K562 (cell line): ENCODE results near the gene WFIKKN1. TPM values are rescaled to one million over a fixed set of nuclear protein-coding genes. Genes with fewer than 3 reads are reported as not detected.
A peak's percentile ranks its signal among the peaks of the same experiment; 100 is the strongest.

Experiments
- ATAC-seq: fragments of 200-7000 bp; cut with Tn5 transposase; 3 replicates; pipeline ENCODE4 v1.9.1; 2020; ENCODE audit warnings: moderate library complexity
- BruUV-seq: library from RNA; stranded (reverse); fragments of 400-500 nt; replicated peaks from 2 replicates; lab custom pipeline; 2021; lab: Mats Ljungman, UMichigan
- CTCF ChIA-PET: fragments of 300-600 bp; formaldehyde crosslinking; extraction: SDS; loops from one replicate; lab custom pipeline; 2021; ENCODE audit warnings: low intra/inter-chr PET ratio; lab: Yijun Ruan, JAX
- POLR2A ChIA-PET: fragments of 300-600, 350-650 bp; sonication (Branson Sonifier 250); formaldehyde crosslinking; extraction: SDS; loops from one replicate; lab custom pipeline; 2021; ENCODE audit warnings: antibody characterized with exemption, inconsistent platforms; lab: Yijun Ruan, JAX
- DNase-seq, 4 experiments: peaks; one replicate each; pipeline versions ENCODE4 v3.0.0 to v3.0.0-alpha.2; 2011 to 2018; ENCODE audit warnings: low spot score in 3 of 4, mixed read lengths in 3 of 4; ENCODE audit errors: extremely low read depth in 1 of 4
- FAIRE-seq: peaks from 2 replicates; lab custom pipeline; 2011; peaks lifted over from hg19 to GRCh38; lab: Jason Lieb, UNC
- H2AFZ ChIP-seq: 2 replicates; pipeline ENCODE4 v1.6.0; 2011; ENCODE audit warnings: low read depth, low read length, control low read depth, inconsistent platforms
- H3K27ac ChIP-seq: fragments of 200-600 bp; 3 replicates; pipeline ENCODE4 v1.8.0; 2011; ENCODE audit warnings: low read depth, mild to moderate bottlenecking, control low read depth, inconsistent platforms, low read length, moderate library complexity, mixed read lengths; ENCODE audit errors: extremely low read depth
- H3K27me3 ChIP-seq, 2 experiments: fragments of 300-600 bp in 1 of 2; 2 replicates in 1 of 2; 3 replicates in 1 of 2; pipeline versions ENCODE4 v1.6.0 to v1.8.0; 2011; ENCODE audit warnings: inconsistent platforms in 2 of 2, low read length in 2 of 2, mild to moderate bottlenecking in 1 of 2, mixed read lengths in 1 of 2, moderate library complexity in 1 of 2; ENCODE audit not compliant: control insufficient read depth in 2 of 2, insufficient read depth in 2 of 2
- H3K36me3 ChIP-seq: fragments of 300-600 bp; 3 replicates; pipeline ENCODE4 v1.8.0; 2011; ENCODE audit warnings: mild to moderate bottlenecking, low read length, inconsistent platforms; ENCODE audit not compliant: control insufficient read depth, insufficient read depth
- H3K4me1 ChIP-seq, 2 experiments: fragments of 200-600 bp in 1 of 2; replicated peaks in 1 of 2; 2 replicates in 1 of 2; 3 replicates in 1 of 2; pipeline versions ENCODE4 v1.5.1 to v1.8.0; 2011; ENCODE audit warnings: inconsistent platforms in 2 of 2, low read length in 2 of 2, mild to moderate bottlenecking in 1 of 2, mixed read lengths in 1 of 2, moderate library complexity in 1 of 2; ENCODE audit not compliant: control insufficient read depth in 2 of 2, insufficient read depth in 2 of 2
- H3K4me2 ChIP-seq: 2 replicates; pipeline ENCODE4 v1.6.1; 2011; ENCODE audit warnings: low read length, control low read depth, inconsistent platforms, mixed read lengths; ENCODE audit not compliant: insufficient read depth
- H3K4me3 ChIP-seq: fragments of 200-600 bp; sonication (generic), shearing (Covaris generic); 2 replicates; pipeline ENCODE4 v1.5.1; 2016; ENCODE audit warnings: control low read depth, inconsistent platforms
- H3K79me2 ChIP-seq: fragments of 200-600 bp; 3 replicates; pipeline ENCODE4 v1.8.0; 2011; ENCODE audit warnings: low read length, inconsistent platforms; ENCODE audit not compliant: control insufficient read depth, insufficient read depth
- H3K9ac ChIP-seq, 2 experiments: 2 replicates each; pipeline versions ENCODE4 v1.6.0 to v1.6.1; 2011; ENCODE audit warnings: low read depth in 2 of 2, low read length in 2 of 2, control low read depth in 1 of 2, inconsistent platforms in 1 of 2, mild to moderate bottlenecking in 1 of 2, mixed read lengths in 1 of 2; ENCODE audit not compliant: insufficient read depth in 1 of 2
- H3K9me1 ChIP-seq: one replicate; pipeline ENCODE4 v1.6.0; 2011; ENCODE audit warnings: inconsistent platforms, mild to moderate bottlenecking, low read length, moderate library complexity; ENCODE audit not compliant: control insufficient read depth, insufficient read depth
- H3K9me3 ChIP-seq: replicated peaks from 2 replicates; pipeline ENCODE4 v1.5.1; 2011; ENCODE audit warnings: low read depth, low read length, inconsistent platforms; ENCODE audit not compliant: control insufficient read depth, insufficient read depth
- H4K20me1 ChIP-seq: replicated peaks from 2 replicates; pipeline ENCODE4 v1.6.1; 2011; ENCODE audit warnings: low read length, inconsistent platforms, mixed read lengths; ENCODE audit not compliant: control insufficient read depth, insufficient read depth
- CTBP1 ChIP-seq: fragments of 450-650 bp; IDR thresholded peaks from 2 replicates; pipeline ENCODE4 v1.6.1; 2016; ENCODE audit warnings: borderline replicate concordance
- DPF2 ChIP-seq: fragments of 450-650 bp; IDR thresholded peaks from 2 replicates; pipeline ENCODE4 v1.6.1; 2016
- E2F8 ChIP-seq: fragments of 450-650 bp; IDR thresholded peaks from 2 replicates; pipeline ENCODE4 v1.7.1; 2018; ENCODE audit warnings: mild to moderate bottlenecking, low read depth; ENCODE audit not compliant: partially characterized antibody
- NCOA2 ChIP-seq, 2 experiments: fragments of 450-650 bp; IDR thresholded peaks; 2 replicates each; pipeline ENCODE4 v1.6.1; 2018; ENCODE audit warnings: mild to moderate bottlenecking in 2 of 2, moderate library complexity in 1 of 2; ENCODE audit not compliant: partially characterized antibody in 2 of 2
- RBFOX2 ChIP-seq: fragments of 200-400 bp; formaldehyde crosslinking; IDR thresholded peaks from 2 replicates; pipeline ENCODE4 v1.6.1; 2017; ENCODE audit warnings: low read depth, mild to moderate bottlenecking, low read length, moderate library complexity
- SPI1 ChIP-seq: IDR thresholded peaks from 2 replicates; pipeline ENCODE4 v1.6.1; 2011; ENCODE audit warnings: low read depth, low read length, control low read depth, borderline replicate concordance
- TAF15 ChIP-seq: fragments of 200-400 bp; formaldehyde crosslinking; IDR thresholded peaks from 2 replicates; pipeline ENCODE4 v1.6.1; 2017; ENCODE audit warnings: mild to moderate bottlenecking, low read depth, low read length, moderate library complexity
- VEZF1 ChIP-seq: fragments of 200-800 bp; sonication (Bioruptor generic); IDR thresholded peaks from 2 replicates; pipeline ENCODE4 v1.6.1; 2017; ENCODE audit warnings: missing genetic modification characterization, missing compliant biosample characterization
- ZKSCAN8 ChIP-seq: fragments of 200-800 bp; sonication (Bioruptor generic); IDR thresholded peaks from 2 replicates; pipeline ENCODE4 v1.6.1; 2016; ENCODE audit warnings: missing genetic modification characterization, missing compliant biosample characterization
- ZNF280A ChIP-seq: fragments of 450-650 bp; IDR thresholded peaks from 2 replicates; pipeline ENCODE4 v1.6.1; 2018; ENCODE audit warnings: mild to moderate bottlenecking, low read depth; ENCODE audit not compliant: partially characterized antibody
- ZNF384 ChIP-seq: IDR thresholded peaks from 2 replicates; pipeline ENCODE4 v1.6.1; 2012; ENCODE audit warnings: low read depth, low read length, improper control_type of control experiment
- WGBS: fragments of 100-300 bp; shearing (Covaris generic); methylation state at CpG from one replicate; pipeline ENCODE4 v1.1.6; 2016; ENCODE audit warnings: low coverage, mixed read lengths; ENCODE audit not compliant: insufficient coverage; ENCODE audit errors: missing lambda C conversion rate; 5-methylcytosine and 5-hydroxymethylcytosine counted together
- in situ Hi-C: fragments of 300-500 bp; cut with MboI; formaldehyde crosslinking; loops from 4 replicates; pipeline ENCODE4 v1.15.0; 2018; ENCODE audit warnings: inconsistent platforms, mixed read lengths
- intact Hi-C: fragments of 100-400 bp; cut with micrococcal nuclease; formaldehyde crosslinking; loops from 2 replicates; pipeline ENCODE4 v1.14.2; 2022
- polyA plus RNA-seq, 8 experiments: library from polyadenylated mRNA; depleted of rRNA in 4 of 8; stranded (reverse) in 5 of 8; unstranded in 3 of 8; fragments of >200 nt; fragmentation: Nextera tagmentation in 2 of 8; fragmentation: Illumina TruSeq in 1 of 8; extraction: Ambion mirVana in 2 of 8; extraction: Trizol in 1 of 8; gene quantifications; 2 replicates each; pipeline versions ENCODE4 v1.2.1 to v1.2.3, GENCODE V29; 2011 to 2014; ENCODE audit warnings: inconsistent platforms in 1 of 8, missing spikeins in 1 of 8
- total RNA-seq, 7 experiments: library from RNA; depleted of rRNA in 6 of 7; stranded (reverse); fragments of >200 nt in 6 of 7; fragmentation: Illumina TruSeq in 2 of 7; extraction: Trizol in 2 of 7; gene quantifications; 2 replicates each; pipeline versions ENCODE4 v1.2.1 to v1.2.3, GENCODE V29; 2011 to 2021; ENCODE audit warnings: low replicate concordance in 1 of 7

WFIKKN1 gene
- total and polyA plus RNA-seq, 9 of the 15 experiments (the other 6 are each of a cell fraction or from before 2014, with no cell fraction given) = 0.14 to 1.1 (median 0.50) TPM; not detected in 4

DNA sequence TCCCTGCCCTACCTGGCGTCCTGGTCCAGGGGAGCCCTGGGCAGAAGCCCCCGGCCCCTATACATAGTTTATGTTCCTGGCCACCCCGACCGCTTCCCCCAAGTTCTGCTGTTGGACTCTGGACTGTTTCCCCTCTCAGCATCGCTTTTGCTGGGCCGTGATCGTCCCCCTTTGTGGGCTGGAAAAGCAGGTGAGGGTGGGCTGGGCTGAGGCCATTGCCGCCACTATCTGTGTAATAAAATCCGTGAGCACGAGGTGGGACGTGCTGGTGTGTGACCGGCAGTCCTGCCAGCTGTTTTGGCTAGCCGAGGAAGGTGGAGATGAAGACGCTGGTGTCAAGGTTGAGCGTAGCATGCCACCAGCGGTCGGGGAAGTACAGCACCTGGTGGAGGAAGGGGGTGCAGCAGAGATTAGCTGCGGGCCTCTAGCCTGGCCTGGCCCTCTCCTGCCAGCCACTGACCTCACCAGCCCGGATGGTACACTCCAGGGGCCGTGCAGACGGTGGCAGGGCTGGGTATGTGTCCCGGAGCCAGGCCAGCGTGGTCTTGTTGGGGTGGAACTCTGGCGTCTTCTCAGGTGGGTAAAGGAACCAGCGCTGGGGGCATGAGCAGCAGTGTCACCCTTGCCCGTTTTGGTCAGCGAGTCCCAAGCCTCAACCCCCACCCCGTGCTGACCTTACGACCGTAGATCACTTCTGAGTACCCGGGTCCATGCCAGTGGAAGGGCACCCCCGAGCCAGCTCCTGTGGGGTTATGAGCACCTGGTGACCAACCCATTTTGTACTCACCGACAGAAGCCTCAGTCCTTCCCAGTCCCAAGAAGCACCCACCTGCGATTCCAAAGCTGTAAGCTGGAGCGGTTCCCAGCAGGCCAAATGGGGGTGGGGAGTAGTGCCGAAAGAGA, 52.0 kb downstream of the WFIKKN1 start (continued):
- TF ChIP-seq ZNF280A = no peak
- TF ChIP-seq RBFOX2 = peak; percentile 13

DNA sequence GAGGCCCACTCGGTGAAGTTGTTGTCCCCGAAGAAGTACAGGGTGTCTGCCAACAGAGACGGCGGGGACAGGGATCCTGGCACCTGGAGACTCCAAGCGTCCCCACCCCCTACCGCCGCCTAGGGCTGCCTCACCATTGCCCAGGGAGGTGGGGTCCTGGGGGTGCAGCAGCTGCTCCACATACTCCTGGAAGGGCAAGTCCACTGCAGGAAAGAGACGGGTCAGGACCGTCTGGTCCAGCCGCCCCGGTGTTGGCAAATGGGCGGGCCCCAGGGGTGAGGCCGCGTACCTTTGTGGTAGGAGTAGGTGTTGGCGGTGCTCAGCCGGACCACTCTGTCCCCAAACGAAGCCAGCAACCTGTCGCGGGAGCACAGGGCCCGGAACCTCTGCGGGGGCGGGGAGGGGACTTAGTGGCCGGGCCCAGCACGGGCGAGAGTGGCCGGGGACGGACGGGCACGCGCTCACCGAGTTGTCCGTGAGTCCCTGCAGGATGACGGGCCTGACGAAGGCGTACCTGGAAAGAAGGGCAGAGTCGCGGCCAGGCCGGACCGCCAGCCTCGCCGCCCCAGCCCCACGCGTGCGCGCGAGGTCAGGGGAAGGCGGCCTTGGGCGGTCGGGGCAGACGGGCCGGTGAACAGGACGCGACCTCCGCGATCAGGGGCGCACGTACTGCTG, 52.7 kb downstream of the WFIKKN1 start:
- peak overlapping the region; percentile 71 to 98 for H3K9ac ChIP-seq
- WGBS = 3% methylated on average over 49 of the region's 57 CpGs
- TF ChIP-seq E2F8 = no peak
- TF ChIP-seq VEZF1 (CRISPR knock-in tag) = no peak
- no peak for TF ChIP-seq TAF15
- no peak for TF ChIP-seq CTBP1
- TF ChIP-seq SPI1 = no peak
- TF ChIP-seq NCOA2 (IDR thresholded peaks at IDR 0.05; ENCODE audit: partially characterized antibody in 2 of 2) = no peak
- no peak for TF ChIP-seq DPF2
- no peak for TF ChIP-seq ZKSCAN8
- no peak for TF ChIP-seq ZNF384

More for the DNA sequence above, 52.7 kb downstream of the WFIKKN1 start:
- ATAC-seq (peak; percentile 6), FAIRE-seq (no peak), DNase-seq (peak in 3 of 4 experiments; percentile 23 to 70 (median 32))
- ChIA-PET CTCF (no interaction called here), POLR2A (interaction anchor here (0.6 to 0.8 kb wide), 5 partner anchors 8 to 441 kb away, joined by 3 to 6 read pairs (median 3); partner anchors contain the start of gene RHBDL1)
- Histone ChIP-seq H3K4me2 (peak overlapping the region; percentile 75), H2AFZ (peak overlapping the region; percentile 24; the same call in 1 of the 2 replicates), H3K79me2 (peaks cover 41% of the 10 kb centered on the region), H3K4me3 (peak overlapping the region; percentile 98), H3K27me3 (no peaks in the 10 kb centered on the region), H3K27ac (peak overlapping the region; percentile 88), H3K4me1 (peaks cover 32 to 96% of the 10 kb centered on the region in 2 experiments), H3K9me3 (no peaks in the 10 kb centered on the region), H3K36me3 (peaks cover 61% of the 10 kb centered on the region), H4K20me1 (peaks cover 21% of the 10 kb centered on the region), H3K9me1 (peaks cover 11% of the 10 kb centered on the region)
- in situ Hi-C loops (no loop called here), intact Hi-C loops (loop anchor here (5.0 kb wide), 1 partner anchor 286 kb away; the partner anchor contains the start of gene NME4)
- no TSS peak for BruUV-seq
